ENCODE measurements around the gene LONP1. TPM values are rescaled to one million over a fixed set of nuclear protein-coding genes. Genes with fewer than 3 reads are reported as not detected.
A peak's percentile ranks its signal among the peaks of the same experiment; 100 is the strongest.

Gene LONP1
- total RNA-seq, 1 donor from 2014 or later, result 64.4 TPM

DNA sequence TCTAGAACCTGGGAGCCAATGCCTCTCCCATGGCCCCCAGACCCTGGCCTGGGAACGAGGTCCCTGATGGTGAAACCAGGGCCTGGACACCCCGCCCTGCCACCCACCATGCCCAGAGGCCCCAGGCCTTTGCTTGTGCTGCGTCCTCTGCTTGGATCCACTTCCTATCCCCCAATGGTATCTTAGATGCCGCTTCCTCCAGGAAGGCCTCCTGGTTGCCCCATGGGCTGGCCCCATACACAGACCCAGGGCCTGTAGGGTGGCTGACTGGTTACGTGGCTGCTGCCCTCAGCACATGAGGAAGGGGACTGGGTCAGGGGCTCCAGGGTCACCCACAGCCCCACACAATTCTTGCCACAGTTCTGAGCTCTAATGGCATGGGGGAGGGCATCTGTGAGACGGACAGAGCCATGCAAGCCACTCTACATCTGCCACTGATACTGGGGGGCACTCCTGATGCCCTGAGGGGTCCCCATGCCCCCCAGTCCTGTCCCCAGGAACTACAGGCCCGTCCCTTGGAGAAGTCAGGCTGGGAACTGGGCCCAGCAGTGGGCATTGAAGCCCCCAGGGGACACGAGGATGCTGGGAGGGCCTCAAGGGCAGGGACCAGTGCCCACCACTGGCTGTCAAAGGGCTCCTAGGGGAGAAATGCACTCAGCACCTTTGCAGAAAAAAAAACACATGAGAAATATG is 24.8 kb downstream of the LONP1 start:
- peaks cover 15% of the 10 kb centered on the region for H3K36me3 Mint-ChIP-seq (ENCODE audit: low read depth, unreplicated experiment)
- DNase-seq (ENCODE audit: low spot score), result no peak
- TF ChIP-seq, protein P1, sequence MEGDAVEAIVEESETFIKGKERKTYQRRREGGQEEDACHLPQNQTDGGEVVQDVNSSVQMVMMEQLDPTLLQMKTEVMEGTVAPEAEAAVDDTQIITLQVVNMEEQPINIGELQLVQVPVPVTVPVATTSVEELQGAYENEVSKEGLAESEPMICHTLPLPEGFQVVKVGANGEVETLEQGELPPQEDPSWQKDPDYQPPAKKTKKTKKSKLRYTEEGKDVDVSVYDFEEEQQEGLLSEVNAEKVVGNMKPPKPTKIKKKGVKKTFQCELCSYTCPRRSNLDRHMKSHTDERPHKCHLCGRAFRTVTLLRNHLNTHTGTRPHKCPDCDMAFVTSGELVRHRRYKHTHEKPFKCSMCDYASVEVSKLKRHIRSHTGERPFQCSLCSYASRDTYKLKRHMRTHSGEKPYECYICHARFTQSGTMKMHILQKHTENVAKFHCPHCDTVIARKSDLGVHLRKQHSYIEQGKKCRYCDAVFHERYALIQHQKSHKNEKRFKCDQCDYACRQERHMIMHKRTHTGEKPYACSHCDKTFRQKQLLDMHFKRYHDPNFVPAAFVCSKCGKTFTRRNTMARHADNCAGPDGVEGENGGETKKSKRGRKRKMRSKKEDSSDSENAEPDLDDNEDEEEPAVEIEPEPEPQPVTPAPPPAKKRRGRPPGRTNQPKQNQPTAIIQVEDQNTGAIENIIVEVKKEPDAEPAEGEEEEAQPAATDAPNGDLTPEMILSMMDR (IDR thresholded peaks at IDR 0.05; ENCODE audit: unreplicated experiment), result no peak
- H3K27me3 Mint-ChIP-seq (ENCODE audit: unreplicated experiment), result peaks cover 9% of the 10 kb centered on the region
- H3K4me3 Mint-ChIP-seq (ENCODE audit: unreplicated experiment), result no peak overlapping the region
- no peaks in the 10 kb centered on the region for H3K9me3 Mint-ChIP-seq (ENCODE audit: unreplicated experiment)
- H3K27ac Mint-ChIP-seq (ENCODE audit: unreplicated experiment), result no peak overlapping the region
- peaks cover 10% of the 10 kb centered on the region for H3K4me1 Mint-ChIP-seq (ENCODE audit: unreplicated experiment)

DNA sequence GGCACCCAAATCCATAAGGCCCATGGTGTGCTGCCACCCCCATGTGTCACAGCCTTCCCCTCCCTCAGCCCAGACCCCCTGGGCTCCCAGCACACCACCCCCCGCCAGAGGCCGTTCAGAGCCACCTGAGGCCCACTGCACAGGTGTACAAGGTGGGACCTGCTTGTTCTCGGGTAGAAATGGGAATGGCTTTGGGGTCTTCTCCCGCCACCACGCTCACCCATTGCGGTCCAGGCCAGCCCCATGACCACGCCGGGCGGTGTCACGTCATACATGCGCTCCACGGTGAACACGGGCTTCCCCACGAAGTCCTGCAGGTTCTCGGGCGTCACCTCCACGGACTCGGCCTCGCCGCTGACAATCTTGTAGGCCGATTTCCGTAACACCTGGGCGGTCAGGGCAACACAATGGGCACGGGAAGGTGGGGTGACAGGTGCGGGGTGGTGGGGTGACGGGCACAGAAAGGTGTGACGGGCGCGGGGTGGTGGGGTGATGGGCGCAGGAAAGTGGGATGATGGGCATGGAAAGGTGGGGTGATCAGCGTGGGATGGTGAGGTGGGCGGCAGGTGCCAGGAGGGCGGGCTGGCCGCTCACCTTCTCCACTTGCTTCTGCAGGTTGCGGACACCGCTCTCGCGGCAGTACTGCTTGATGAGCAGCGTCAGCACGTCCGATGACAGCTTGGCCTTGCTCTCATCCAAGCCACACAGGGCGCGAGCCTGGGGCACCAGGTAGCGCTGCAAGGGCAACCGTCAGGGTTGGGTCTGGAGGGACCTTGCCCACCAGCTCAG is 25.6 kb downstream of the LONP1 start:
- no peak for DNase-seq (ENCODE audit: low spot score)
- H3K27me3 Mint-ChIP-seq (ENCODE audit: unreplicated experiment), result peaks cover 12% of the 10 kb centered on the region
- H3K36me3 Mint-ChIP-seq (ENCODE audit: low read depth, unreplicated experiment), result peaks cover 15% of the 10 kb centered on the region
- no peaks in the 10 kb centered on the region for H3K9me3 Mint-ChIP-seq (ENCODE audit: unreplicated experiment)
- TF ChIP-seq, protein P1 (IDR thresholded peaks at IDR 0.05; ENCODE audit: unreplicated experiment), result no peak
- H3K4me1 Mint-ChIP-seq (ENCODE audit: unreplicated experiment), result peaks cover 10% of the 10 kb centered on the region
- peak overlapping the region; percentile 24 for H3K27ac Mint-ChIP-seq (ENCODE audit: unreplicated experiment)
- no peak overlapping the region for H3K4me3 Mint-ChIP-seq (ENCODE audit: unreplicated experiment)

DNA sequence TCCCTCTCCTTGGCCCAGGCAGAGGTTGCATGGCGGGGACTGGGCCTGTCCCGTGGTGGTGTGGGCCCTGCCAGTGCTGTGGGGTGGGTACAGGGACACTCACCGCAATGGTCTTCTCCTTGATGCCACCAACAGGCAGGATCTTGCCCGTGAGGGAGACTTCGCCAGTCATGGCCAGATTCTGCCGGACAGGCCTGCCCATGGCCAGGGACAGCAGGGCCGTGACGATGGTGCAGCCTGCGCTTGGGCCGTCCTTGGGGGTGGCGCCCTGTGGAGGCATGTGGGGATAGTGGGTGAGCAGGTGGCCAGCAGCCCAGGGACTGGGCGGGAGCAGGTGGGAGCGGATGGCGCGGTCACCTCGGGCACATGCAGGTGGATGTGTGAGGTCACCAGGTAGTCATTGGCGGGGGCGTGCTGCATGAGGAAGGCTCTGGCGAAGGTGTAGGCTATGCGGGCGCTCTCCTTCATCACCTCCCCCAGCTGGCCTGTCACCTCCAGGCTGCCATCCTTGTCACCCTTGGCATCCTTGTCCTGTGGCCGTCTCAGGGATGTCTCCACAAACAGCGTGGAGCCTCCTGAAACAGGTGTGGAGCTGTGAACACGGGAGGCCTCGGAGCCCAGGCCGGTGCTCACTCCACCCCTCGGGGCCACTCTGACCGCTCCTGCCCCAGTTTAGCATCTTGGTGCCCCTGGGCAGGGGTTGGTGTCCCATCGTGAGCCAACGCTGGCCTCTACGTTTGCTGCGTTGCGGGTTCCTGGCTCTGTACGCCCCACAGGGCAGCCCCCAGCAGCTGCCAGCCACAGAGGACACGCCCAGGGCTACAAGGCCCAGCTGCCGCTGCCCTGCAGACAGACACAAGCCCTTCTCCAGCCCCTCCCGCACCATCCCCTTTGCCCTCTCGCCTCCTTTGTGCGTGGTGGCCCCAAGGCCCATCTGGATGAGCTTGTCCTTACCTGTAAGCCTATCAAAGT is 26.5 kb downstream of the LONP1 start:
- H3K9me3 Mint-ChIP-seq (ENCODE audit: unreplicated experiment), result no peaks in the 10 kb centered on the region
- no peak for DNase-seq (ENCODE audit: low spot score)
- TF ChIP-seq, protein P1 (IDR thresholded peaks at IDR 0.05; ENCODE audit: unreplicated experiment), result no peak
- peak overlapping the region; percentile 24 for H3K27ac Mint-ChIP-seq (ENCODE audit: unreplicated experiment)
- H3K4me1 Mint-ChIP-seq (ENCODE audit: unreplicated experiment), result peaks cover 10% of the 10 kb centered on the region
- H3K36me3 Mint-ChIP-seq (ENCODE audit: low read depth, unreplicated experiment), result peaks cover 12% of the 10 kb centered on the region
- H3K27me3 Mint-ChIP-seq (ENCODE audit: unreplicated experiment), result peaks cover 12% of the 10 kb centered on the region
- no peak overlapping the region for H3K4me3 Mint-ChIP-seq (ENCODE audit: unreplicated experiment)

DNA sequence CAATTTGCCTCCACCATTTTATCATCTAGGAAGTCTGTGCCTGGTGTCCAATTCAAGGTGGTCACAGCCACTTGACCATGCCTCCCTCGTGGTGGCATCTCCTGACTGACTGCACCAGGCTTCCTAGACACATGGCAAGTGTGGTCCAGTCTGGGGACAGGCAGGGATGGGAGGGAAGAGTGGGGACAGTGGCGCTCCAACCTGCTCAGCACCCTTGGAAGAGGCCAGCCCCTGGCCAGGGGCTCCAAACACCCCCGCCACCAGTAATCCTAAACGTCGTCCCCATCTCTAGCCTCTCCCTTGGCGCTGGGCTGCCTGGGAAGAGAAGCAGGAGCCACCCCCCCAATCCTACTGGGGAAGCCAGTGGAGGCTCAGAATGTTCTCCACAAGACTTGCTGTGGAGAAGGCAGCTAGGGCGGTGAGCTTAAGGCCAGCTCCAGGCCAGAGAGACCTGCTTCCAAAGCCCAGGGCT is 27.2 kb downstream of the LONP1 start:
- TF ChIP-seq, protein P1 (IDR thresholded peaks at IDR 0.05; ENCODE audit: unreplicated experiment), result no peak
- Mint-ChIP-seq H3K9me3 (ENCODE audit: unreplicated experiment) (no peaks in the 10 kb centered on the region), H3K36me3 (ENCODE audit: low read depth, unreplicated experiment) (peaks cover 16% of the 10 kb centered on the region), H3K27me3 (ENCODE audit: unreplicated experiment) (peaks cover 12% of the 10 kb centered on the region), H3K4me1 (ENCODE audit: unreplicated experiment) (peaks cover 14% of the 10 kb centered on the region), H3K27ac (ENCODE audit: unreplicated experiment) (peak overlapping the region; percentile 42), H3K4me3 (ENCODE audit: unreplicated experiment) (peak overlapping the region; percentile 65)
- no peak for DNase-seq (ENCODE audit: low spot score)
